SU-DHL-6 (cell line): Measurements from ENCODE around the gene LAMC3.

Experiments
- H2AFZ ChIP-seq: fragments of 200-600 bp; sonication (generic); 2 replicates; pipeline ENCODE4 v1.6.1; 2014; ENCODE audit warnings: low read depth, mild to moderate bottlenecking, moderate library complexity, mixed read lengths, antibody characterized with exemption, low read length; ENCODE audit not compliant: severe bottlenecking
- H3F3A ChIP-seq: fragments of 200-600 bp; shearing (Covaris generic); 2 replicates; pipeline ENCODE4 v1.6.0; 2016; ENCODE audit warnings: antibody characterized with exemption, mild to moderate bottlenecking; ENCODE audit not compliant: insufficient read depth
- H3K27ac ChIP-seq: fragments of 200-600 bp; sonication (generic); 2 replicates; pipeline ENCODE4 v1.5.1; 2016; ENCODE audit warnings: low read depth, mild to moderate bottlenecking, low read length, moderate library complexity, mixed read lengths
- H3K27me3 ChIP-seq: fragments of 200-600 bp; sonication (generic), shearing (Covaris generic); 2 replicates; pipeline ENCODE4 v1.6.0; 2014; ENCODE audit warnings: mild to moderate bottlenecking, low read length
- H3K36me3 ChIP-seq: fragments of 200-600 bp; sonication (generic); 2 replicates; pipeline ENCODE4 v1.6.1; 2014; ENCODE audit warnings: mild to moderate bottlenecking, low read length, mixed read lengths
- H3K4me2 ChIP-seq: fragments of 300-600, 200-600 bp; shearing (Covaris generic), sonication (generic); 2 replicates; pipeline ENCODE4 v1.6.0; 2014; ENCODE audit warnings: low read length, low read depth, mild to moderate bottlenecking; ENCODE audit not compliant: poor library complexity, severe bottlenecking
- H3K4me3 ChIP-seq: fragments of 200-600 bp; sonication (generic); 2 replicates; pipeline ENCODE4 v1.5.1; 2014; ENCODE audit warnings: antibody characterized with exemption, low read length, mild to moderate bottlenecking, mixed read lengths; ENCODE audit not compliant: insufficient read depth, poor library complexity, severe bottlenecking
- H3K79me2 ChIP-seq: fragments of 200-600 bp; sonication (generic); 2 replicates; pipeline ENCODE4 v1.6.1; 2014; ENCODE audit warnings: mild to moderate bottlenecking, low read length, moderate library complexity; ENCODE audit not compliant: insufficient read depth
- H3K9ac ChIP-seq: fragments of 200-600 bp; sonication (generic); 2 replicates; pipeline ENCODE4 v1.7.0; 2014; ENCODE audit warnings: mild to moderate bottlenecking, low read length
- H3K9me2 ChIP-seq: fragments of 200-600 bp; sonication (generic); replicated peaks from 2 replicates; pipeline ENCODE4 v1.6.1; 2014; ENCODE audit warnings: low read length; ENCODE audit not compliant: insufficient read depth
- H3K9me3 ChIP-seq: fragments of 200-600 bp; sonication (generic); 2 replicates; pipeline ENCODE4 v1.6.1; 2014; ENCODE audit warnings: low read length, mixed read lengths; ENCODE audit not compliant: insufficient read depth
- H4K20me1 ChIP-seq: fragments of 200-600 bp; sonication (generic); 2 replicates; pipeline ENCODE4 v1.6.1; 2014; ENCODE audit warnings: low read depth, mild to moderate bottlenecking, antibody characterized with exemption, low read length, moderate library complexity, mixed read lengths
- CTCF ChIP-seq: fragments of 200-600 bp; sonication (generic); IDR thresholded peaks from one replicate; pipeline ENCODE4 v1.5.1; 2017; ENCODE audit warnings: antibody characterized with exemption, mild to moderate bottlenecking, low read length, moderate library complexity; ENCODE audit not compliant: insufficient read depth, poor library complexity, severe bottlenecking
- EZH2phosphoT487 ChIP-seq: fragments of 200-600 bp; sonication (generic), shearing (Covaris generic); conservative IDR thresholded peaks from 2 replicates; pipeline ENCODE4 v1.6.1; 2018; ENCODE audit warnings: mild to moderate bottlenecking, antibody characterized with exemption, low read length, moderate library complexity, mixed read lengths

The LAMC3 gene

GRCh38 chr9:131122158-131122557 is 113.2 kb downstream of the LAMC3 start:
- Histone ChIP-seq H3K9ac (no peak overlapping the region), H3K27ac (no peak overlapping the region), H3K4me2 (no peak overlapping the region), H3K27me3 (no peaks in the 10 kb centered on the region), H3K36me3 (no peaks in the 10 kb centered on the region), H3K9me3 (no peaks in the 10 kb centered on the region), H2AFZ (no peak overlapping the region), H3K9me2 (no peaks in the 10 kb centered on the region), H3K79me2 (peaks cover 17% of the 10 kb centered on the region), H3F3A (no peaks in the 10 kb centered on the region), H4K20me1 (no peaks in the 10 kb centered on the region), H3K4me3 (no peak overlapping the region)
- TF ChIP-seq CTCF (no peak), EZH2phosphoT487 (no peak)

- H3K9me3 ChIP-seq, result no peaks in the 10 kb centered on the region
- no peaks in the 10 kb centered on the region; the same call in 1 of the 2 replicates for H3F3A ChIP-seq
- H3K4me3 ChIP-seq, result peak overlapping the region; percentile 98
- H3K9me2 ChIP-seq, result no peaks in the 10 kb centered on the region
- peak overlapping the region; percentile 86 for H2AFZ ChIP-seq
- peak overlapping the region; percentile 72 for H3K27ac ChIP-seq
- peak overlapping the region; percentile 99 for H3K9ac ChIP-seq
- H4K20me1 ChIP-seq, result no peaks in the 10 kb centered on the region
- TF ChIP-seq EZH2phosphoT487, result no peak
- no peak for TF ChIP-seq CTCF
- peaks cover 19% of the 10 kb centered on the region; the same call in 1 of the 2 replicates for H3K36me3 ChIP-seq
- peaks cover 29% of the 10 kb centered on the region for H3K79me2 ChIP-seq
- H3K4me2 ChIP-seq, result peak overlapping the region; percentile 94
- H3K27me3 ChIP-seq, result no peaks in the 10 kb centered on the region
Observed at GRCh38 chr9:131125038-131125287, 116.0 kb downstream of the LAMC3 start.

- peak within 1 kb of the TSS; percentile 98 for H3K4me3 ChIP-seq
- H3K36me3 ChIP-seq, result peaks cover 21% of the 10 kb centered on the region; the same call in 1 of the 2 replicates
- peak within 1 kb of the TSS; percentile 99 for H3K9ac ChIP-seq
- peak within 1 kb of the TSS; percentile 72 for H3K27ac ChIP-seq
- peak within 1 kb of the TSS; percentile 94 for H3K4me2 ChIP-seq
- H2AFZ ChIP-seq, result peak within 1 kb of the TSS; percentile 86
- H3F3A ChIP-seq, result no peaks in the 10 kb centered on the region; the same call in 1 of the 2 replicates
- no peak for TF ChIP-seq CTCF
- TF ChIP-seq EZH2phosphoT487, result no peak
- H3K27me3 ChIP-seq, result no peaks in the 10 kb centered on the region
- peaks cover 29% of the 10 kb centered on the region for H3K79me2 ChIP-seq
- H4K20me1 ChIP-seq, result no peaks in the 10 kb centered on the region
- no peaks in the 10 kb centered on the region for H3K9me2 ChIP-seq
- no peaks in the 10 kb centered on the region for H3K9me3 ChIP-seq
Observed at GRCh38 chr9:131125288-131126058, 116.5 kb downstream of the LAMC3 start, which contains the start of gene NUP214. NUP214 (plus strand) TSS chr9:131125586; CDS start chr9:131125705, 119 bp downstream.
